Iris pigment epithelial cell (primary cell): ENCODE data around the gene NAV2.
A peak's percentile ranks its signal among the peaks of the same experiment; 100 is the strongest.

ENCODE experiments used
- DNase-seq: peaks from one replicate; pipeline ENCODE4 v3.0.0-alpha.2; 2011; ENCODE audit warnings: low read depth

Gene NAV2

DNA sequence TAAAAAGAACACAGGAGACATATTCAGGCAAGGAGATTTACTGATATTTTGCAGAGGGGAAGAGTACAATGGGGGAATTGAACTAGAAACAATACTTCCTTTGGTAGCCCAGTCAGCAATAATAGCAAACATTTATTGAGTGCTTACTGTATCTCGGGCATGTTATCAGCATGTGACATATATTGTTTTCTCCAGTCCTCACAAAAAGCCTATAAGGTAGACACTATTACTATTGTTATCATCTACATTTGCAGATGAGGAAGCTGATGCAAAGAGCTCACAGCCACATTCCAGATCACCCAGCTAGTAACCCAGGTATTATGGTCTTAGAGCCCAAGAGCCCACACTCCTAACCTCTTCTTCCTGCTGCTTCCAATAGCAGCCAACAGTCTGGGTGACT, 27.9 kb downstream of the NAV2 start:
- DNase-seq = no peak

DNA sequence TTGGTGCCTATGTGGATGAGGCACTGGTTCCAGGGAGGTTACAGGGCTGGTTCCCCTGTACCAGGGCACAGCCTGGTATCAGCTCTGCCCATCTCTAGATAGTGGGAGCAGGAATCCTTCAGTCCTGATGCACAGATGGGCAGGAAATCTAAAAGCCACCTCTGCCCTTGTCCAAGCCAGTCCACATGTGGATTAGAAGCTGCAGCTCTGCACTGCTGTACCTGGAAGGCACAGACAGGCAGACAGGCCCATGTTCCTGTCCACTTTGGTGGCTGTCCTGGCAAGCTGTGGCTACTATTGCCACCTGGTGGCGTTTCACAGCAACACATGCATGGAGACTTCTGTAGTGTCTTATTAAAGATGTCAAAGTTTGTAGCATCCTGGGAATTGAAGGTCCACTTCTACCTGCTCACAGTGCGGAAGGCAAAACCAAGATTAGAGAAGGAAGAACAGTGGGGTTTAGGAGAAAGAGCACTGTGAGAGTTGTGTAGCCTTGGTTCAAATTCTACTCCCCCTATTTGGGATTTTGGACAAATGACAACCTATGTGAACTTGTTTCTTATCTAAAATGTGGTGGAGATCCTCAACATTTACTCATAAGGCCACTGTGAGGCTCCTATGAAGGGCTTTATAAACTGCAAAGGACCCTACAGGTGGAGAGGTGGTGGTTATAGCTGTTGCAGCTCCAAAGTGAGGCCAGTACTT, 30.1 kb downstream of the NAV2 start:
- DNase-seq = peak; percentile 72

DNA sequence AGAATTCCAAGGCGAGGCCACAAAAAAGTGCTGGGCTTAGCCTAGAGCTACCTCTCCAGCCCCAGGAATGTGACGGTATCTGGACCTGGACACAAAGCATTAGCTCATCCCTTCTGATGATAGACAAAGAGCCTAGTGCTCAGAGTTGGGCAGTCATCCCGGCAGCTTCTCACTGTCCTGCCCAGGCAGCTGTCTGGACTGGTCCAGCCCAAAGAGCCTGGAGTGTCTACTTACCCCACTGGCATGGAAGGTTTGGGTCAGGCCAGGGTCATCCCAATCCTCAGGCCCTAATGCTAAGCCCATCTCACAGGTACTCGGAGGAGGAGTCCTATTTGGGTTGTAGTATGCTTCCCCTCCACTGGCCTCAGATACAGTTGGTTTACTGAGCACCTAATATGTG, 31.0 kb downstream of the NAV2 start:
- DNase-seq = no peak

DNA sequence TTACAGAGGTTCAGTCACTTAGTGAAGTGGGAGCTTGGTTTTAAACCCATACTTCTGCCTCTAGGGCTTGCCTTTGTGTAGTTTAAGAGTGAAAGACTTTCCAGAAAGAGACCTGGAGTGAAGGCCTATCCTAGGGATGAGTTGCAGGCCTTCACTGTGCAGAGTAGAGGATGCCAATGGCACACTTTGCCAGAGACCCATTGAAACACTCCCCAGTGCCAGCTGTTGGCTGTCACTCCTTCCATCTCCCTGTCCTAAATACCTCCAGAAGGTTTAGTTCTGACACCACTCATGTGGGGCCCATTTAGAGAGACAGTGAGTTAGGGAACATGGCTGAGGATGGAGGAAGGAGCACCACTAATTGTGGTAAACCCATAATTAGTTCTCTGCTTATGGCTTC, 31.5 kb downstream of the NAV2 start:
- DNase-seq = no peak

DNA sequence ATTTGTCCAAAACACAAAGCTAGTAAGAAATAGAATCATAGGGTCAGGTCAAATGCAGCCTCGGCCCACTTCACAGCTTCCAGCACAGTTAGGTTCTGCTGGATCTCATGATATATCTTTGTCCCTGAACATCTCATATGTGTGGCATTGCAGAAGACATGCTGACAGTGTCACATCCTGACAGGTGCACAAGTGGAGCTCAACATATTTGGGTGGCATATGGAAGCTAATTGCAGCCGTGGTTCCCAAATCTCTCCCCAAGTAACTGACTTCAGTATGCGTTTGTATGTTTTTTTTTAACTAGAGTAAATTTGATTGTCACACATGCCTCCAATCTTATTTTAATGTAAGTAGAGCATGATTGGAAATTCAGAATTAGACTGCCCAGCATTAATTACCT, 33.4 kb downstream of the NAV2 start:
- DNase-seq = no peak

DNA sequence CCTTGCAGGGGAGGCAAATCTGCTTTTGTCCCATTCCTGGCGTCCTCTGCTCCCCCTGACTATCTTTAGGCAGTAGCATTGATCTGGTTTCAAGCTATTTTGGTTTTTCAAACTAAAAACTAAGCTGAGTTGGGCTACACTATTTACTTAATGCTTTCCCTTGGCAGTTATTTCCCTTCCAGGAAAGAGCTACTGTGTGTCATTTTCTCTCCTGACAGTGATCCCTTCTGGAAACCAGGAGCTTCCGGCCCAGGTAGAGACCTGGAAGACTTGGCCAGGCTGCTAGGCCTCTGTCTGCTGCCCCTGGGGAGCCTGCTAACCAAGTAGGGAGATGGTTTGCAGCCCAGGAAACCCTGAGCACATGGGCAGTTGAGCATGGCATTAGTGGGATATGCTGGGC, 35.0 kb downstream of the NAV2 start:
- no peak for DNase-seq

DNA sequence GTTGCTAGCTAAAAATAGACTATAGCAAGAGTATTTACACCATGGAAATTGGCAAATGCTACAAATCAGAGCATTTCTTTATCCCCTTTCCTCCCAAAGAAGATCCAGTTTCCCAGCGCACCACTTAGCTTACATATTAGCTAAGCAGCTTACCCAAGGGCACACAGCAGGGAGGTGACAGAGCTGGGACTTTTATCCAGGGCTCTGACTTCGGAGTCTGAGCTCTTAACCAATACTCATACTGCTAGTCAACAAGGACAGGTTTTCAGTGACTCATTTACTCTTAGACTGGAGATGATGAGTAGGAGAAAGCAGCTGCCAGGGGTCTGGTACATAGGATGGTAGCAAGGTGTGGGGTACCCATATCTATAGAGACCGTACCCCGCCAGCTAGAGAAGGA, 38.4 kb downstream of the NAV2 start:
- no peak for DNase-seq

DNA sequence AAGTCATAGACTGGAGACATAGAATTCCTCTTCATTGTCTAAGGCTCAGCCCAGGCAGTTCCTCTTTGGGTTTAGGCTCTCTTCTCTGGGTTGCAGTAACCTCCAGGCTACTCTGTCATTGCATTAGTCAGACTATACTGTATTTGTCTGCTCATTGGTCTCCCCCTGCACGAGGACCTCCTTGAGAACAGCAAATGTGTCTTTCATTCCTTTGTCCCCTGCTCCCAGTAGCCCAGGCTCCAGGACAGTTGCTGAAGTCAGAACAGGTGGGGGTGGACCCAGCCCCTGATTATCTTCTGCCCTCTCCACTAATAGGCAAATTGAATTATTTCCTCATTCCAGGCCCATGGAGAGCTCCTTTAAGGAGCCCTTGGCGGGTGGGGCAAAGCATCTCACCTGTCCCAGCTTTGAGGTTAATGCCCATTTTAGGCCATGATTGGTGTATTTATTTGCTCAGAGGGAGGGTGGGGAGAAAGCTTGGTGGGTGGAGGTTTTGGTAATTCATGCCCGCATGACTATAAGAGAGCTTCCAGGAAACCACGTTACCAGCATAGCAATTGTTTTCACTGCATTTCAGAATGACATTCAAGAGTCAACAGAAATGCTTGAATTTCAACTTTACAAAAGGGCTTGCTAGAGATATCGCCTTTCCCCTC, 40.9 kb downstream of the NAV2 start:
- no peak for DNase-seq

DNA sequence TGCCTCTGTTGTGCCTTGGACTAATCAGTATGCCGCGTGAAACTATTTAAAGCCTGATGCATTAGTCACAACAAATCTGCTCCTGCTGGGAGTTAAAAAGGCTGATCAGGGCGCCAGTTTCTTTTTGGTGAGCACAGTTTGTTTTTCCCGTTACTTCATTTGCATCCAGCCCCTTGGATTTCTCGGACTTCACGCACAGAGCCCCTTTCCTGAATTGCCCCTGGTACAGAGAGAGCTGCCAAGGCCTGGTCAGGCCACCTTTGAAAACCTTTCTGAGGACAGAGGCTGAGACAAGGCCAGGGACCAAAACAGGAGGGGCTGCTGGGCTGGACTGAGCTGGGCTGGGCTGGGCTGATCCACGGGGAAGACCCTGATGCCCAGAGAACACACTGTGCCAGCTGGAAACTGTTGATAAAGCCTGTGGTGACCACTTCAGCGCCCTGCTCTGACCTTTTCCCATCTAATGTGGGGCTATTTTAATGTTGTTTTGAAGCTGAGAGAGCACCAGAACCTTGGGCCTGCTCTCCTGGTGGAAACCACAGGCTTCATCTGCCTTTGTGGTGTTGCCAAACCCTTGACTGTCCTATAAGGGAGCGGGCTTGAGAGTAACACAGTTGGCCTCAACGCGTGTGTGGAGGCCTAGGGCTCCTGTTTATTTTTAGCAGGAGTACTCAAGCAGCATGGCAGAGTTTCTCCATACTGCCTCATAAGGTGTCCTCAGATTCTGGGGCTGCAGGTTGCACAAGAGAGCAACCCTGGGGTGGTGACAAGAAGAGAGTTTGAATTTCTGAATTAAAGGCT, 44.2 kb downstream of the NAV2 start:
- no peak for DNase-seq

DNA sequence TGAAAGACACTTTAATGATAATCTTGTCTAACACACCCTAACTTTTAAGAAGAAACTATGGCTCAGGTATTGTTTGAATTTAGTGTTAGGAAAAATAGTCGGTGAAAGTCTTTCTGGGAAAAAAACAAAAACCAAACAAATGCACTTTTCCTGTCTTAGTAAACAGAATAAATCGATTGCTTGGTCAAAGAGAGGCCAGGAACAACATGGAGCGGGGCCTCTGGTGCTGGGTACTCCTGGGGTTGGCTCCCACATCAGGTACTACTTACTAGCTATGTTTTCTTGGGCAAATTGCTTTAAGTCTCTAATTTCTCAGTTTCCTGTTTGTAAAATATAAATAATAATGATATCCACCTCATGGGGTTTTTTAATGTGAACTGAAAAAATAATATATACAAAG, 46.8 kb downstream of the NAV2 start:
- no peak for DNase-seq

DNA sequence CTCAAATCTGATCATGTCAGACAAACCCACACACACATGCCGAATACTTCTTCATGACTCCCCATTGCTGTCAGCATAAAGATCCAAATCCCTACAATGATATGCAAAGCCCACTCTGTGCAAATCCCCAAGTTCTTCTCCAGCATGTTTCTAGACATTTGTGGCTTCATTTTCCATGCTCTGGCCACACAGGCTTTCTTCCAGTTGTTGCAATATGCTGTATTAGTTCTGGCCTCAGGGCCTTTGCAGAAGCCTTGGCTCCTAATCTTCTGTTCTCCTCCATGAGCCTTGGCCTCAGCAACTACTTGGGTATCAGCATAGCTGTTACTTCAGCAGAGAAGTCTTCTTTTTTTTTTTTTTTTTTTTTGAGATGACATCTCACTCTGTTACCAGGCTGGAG, 49.6 kb downstream of the NAV2 start:
- no peak for DNase-seq

DNA sequence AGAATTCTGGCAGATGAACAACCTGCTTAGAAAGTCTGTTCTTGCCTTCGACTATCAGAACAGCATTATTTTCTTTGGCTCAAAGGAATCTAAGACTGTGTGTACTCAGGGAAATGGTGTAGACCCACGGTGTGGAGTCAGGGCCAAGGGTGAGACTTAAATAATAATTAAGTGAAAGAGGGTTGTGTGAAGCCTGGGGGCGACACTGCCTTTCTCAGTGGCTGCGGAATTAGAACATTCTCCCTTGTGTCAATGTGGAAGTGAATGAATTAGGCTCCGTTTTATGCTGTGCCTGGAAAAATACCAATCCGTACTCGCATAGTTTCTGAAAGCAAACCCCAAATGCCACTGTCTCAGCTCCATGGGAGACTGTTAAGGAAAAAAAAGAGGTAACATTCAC, 50.7 kb downstream of the NAV2 start:
- no peak for DNase-seq

DNA sequence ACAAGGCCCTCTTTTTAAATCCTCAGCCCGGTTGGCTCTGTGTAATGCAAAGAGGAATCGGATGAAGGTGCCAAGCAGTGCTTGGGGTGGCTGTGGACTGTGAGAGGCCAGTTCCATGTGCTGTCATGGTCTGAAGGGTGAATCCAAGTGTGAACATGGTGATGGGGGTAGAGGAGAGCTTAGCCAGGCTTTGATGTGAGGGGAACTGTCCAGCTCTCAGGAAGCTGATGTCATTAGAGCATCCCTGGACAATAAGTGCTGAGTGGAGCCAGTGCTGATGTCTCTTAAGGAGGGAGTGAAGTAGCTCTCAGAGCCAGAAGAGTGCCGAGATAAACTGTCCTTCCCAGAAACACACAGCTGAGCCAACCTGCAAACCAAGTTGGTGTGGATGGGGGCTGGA, 53.6 kb downstream of the NAV2 start:
- DNase-seq = peak; percentile 39

DNA sequence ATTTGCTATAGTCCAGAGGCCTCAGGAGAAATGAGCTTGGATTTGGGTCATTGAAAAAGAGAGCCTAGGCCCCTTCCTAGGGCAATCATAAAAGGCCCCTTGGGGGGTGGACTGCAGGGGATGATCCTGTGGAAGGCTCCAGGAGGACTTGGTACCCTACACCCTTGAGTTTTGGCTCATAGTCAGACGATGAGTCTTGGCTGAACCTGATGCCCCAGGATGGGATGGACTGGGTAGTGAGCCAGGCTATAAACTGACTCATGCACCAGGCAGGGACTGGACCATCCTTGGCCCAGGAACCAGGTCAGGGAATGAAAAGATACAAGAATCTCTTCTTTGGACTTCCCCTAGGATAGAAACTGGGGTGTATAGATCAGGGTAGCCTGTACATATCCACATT, 54.2 kb downstream of the NAV2 start:
- DNase-seq = no peak

DNA sequence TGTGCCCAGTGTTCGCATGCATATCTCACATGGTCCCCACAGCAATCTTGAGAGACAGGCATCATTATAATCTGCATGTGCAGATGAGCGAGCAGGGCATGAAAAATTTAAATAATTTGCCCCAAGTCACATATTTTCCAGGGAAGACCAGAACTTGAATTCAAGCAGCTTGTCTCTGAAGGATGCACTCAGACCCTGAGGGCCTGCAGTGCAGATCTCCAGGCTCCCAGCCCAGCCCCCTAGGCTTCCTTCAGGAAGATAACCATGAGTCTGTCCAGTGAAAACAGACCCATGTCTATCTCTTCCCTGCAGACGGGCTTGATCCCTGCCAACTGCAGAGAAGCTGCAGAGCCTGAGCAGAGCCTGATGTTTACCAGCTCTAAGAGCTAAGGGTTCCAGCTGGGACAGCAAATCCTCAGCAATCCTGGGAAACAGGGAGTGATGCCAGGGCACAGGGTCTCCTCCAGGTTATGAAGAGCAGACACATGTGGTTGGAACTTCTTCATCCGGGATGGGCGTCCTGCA, 55.1 kb downstream of the NAV2 start:
- no peak for DNase-seq

DNA sequence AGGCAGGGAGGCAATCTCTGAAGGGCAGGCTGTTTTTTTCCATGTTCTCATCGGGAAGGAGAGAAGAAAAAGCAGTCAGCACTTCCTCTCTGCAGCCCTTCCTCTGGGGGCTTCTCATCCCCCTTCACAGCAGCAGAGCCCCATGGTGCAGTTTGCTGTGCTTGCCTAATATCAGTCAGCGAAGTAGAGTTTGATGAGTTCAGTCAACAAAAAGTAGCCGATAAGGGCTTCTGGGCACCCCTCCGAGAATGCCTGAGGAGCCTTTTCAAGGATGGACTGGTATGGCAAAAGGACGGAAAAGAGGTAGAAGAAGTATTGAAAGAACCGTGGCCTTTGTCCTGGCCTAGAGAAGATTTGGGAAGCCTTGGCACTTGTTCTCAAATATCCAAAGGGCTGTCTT, 55.6 kb downstream of the NAV2 start:
- no peak for DNase-seq

DNA sequence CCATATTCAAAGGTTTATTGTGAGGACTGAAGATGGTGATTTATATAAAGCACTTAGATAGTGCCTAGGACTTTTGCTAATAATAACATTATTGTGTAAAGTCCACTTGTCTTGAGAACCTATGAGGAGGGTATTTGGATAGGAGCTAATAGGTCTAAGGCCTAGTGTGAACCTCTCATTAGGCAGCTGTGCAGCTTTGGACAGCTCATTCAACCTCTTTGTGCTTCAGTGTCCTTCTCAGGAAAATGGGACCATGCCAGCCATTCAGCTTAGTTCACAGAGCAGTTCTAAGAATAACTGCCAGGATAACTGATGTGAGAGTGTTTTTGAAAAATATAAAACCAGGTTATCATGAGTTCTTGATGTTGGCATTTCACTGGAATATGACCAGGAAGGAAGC, 56.2 kb downstream of the NAV2 start:
- DNase-seq = no peak

DNA sequence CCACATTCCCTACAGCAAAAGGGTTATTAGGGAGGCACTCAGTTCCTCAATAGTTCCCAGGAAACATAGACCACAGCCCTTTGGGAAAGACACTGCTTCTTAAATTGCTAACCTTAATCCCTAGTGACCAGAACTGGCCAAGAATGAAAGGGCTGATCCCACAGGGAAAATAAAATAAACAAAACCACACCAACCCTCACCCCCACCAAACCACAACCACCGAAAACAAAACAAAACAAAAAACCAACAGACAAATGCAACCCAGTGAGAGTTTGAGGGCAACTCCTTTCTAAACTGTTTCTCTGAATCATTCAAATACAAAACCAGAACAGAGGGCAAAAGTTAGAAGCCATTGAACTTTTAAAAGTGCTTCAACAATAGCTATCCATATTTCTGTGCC, 57.2 kb downstream of the NAV2 start:
- DNase-seq = peak; percentile 65

DNA sequence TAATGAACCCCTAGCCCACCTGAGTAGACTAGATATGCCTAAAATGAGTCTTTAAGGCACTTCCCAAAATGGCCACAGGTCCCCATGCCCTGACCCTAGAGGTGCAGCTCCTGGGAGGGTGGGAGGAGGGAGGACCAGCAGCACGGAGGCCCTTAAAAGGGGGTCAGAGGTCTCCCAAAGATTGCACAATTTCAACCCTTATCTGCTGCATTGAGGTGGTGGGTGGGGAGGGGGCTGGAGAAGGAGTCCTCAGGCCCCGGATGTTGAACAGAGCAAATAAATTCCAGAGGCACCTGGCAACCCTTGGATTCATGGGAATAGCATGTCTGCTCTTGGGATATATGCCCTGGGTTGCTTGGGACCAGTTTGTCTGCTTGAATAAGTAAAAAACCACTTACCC, 57.6 kb downstream of the NAV2 start:
- no peak for DNase-seq

DNA sequence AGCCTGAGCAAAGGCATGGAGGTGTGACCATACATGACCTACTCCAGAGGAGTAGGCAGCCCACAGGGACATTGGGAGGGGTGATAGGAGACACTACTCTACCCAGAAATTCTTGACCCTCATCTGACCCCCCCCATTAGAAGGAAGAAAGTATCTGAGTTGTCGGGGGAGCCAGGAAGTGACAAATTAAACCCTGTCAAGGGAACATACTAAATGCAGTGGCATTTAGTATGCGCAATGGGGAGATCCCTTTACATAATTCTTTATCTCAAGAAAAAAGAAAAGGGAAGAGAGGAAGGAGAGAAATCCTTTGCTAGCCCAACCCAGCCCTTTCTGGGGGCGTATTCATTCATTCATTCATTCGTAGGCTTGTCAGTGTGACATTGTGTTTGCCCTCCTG, 58.8 kb downstream of the NAV2 start:
- DNase-seq = no peak

DNA sequence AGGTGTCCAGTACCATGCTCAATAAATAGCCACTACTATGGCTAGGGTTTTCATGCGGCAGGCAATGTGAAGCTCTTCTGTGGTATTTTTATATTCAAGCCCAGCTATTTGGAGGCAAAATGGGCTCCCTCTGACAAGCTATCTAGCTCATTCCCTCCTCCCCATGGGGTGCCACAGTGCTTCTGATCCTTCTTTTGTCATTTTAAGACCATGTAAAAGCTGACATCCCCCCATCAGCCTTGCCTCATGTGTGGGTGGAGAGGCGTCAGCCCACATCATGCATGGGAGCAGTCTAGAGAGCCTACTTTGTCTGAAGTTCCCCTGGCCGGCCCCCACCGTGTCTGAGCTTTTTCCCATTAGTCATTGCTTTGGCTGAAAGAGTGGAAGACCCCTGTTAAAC, 59.8 kb downstream of the NAV2 start:
- no peak for DNase-seq

DNA sequence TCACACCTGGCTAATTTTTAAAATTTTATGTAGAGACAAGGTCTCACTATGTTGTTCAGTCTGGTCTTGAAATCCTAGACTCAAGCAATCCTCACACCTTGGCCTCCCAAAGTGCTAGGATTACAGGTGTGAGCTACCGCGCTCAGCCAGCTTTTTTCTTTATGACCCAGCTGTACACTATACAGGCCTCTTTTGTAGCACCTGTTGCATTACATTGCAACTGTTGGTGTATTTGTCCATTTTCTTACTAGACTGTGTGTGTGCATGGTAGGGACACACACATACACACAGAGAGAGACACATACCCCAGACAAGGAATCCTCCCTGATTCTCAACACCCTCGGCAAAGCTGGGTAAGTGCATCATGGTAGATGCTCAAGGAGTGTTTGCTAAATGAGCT, 61.7 kb downstream of the NAV2 start:
- DNase-seq = no peak
